ENCODE measurements around the gene TET3. TPM values are rescaled to one million over a fixed set of nuclear protein-coding genes. Genes with fewer than 3 reads are reported as not detected.

TET3 gene
- total RNA-seq, 1 donor from 2014 or later, result 12.3 TPM

GRCh38 chr2:73961823-73962615 lies 22.7 kb upstream of the TET3 start:
- H3K4me1 ChIP-seq, result no peaks in the 10 kb centered on the region
- TF ChIP-seq POLR2A (IDR thresholded peaks at IDR 0.05) (no peak), POLR2AphosphoS5 (IDR thresholded peaks at IDR 0.05; ENCODE audit: insufficient read depth in 1 of 2, low read depth in 1 of 2) (no peak)
- TF ChIP-seq, protein P1, sequence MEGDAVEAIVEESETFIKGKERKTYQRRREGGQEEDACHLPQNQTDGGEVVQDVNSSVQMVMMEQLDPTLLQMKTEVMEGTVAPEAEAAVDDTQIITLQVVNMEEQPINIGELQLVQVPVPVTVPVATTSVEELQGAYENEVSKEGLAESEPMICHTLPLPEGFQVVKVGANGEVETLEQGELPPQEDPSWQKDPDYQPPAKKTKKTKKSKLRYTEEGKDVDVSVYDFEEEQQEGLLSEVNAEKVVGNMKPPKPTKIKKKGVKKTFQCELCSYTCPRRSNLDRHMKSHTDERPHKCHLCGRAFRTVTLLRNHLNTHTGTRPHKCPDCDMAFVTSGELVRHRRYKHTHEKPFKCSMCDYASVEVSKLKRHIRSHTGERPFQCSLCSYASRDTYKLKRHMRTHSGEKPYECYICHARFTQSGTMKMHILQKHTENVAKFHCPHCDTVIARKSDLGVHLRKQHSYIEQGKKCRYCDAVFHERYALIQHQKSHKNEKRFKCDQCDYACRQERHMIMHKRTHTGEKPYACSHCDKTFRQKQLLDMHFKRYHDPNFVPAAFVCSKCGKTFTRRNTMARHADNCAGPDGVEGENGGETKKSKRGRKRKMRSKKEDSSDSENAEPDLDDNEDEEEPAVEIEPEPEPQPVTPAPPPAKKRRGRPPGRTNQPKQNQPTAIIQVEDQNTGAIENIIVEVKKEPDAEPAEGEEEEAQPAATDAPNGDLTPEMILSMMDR (IDR thresholded peaks at IDR 0.05), result no peak
- H3K36me3 ChIP-seq, result peaks cover 0 to 19% of the 10 kb centered on the region in 2 donors
- no peak for DNase-seq (ENCODE audit: extremely low spot score in 2 of 2)
- no peak overlapping the region for H3K4me3 ChIP-seq
- no peak overlapping the region for H3K27ac ChIP-seq
- H3K9me3 ChIP-seq, result no peaks in the 10 kb centered on the region
- intact Hi-C loops (cut with DNase I), result no loop called here
- H3K27me3 ChIP-seq, result no peaks in the 10 kb centered on the region

- no peak for DNase-seq (ENCODE audit: extremely low spot score in 2 of 2)
- TF ChIP-seq POLR2A (IDR thresholded peaks at IDR 0.05) (no peak), POLR2AphosphoS5 (IDR thresholded peaks at IDR 0.05; ENCODE audit: insufficient read depth in 1 of 2, low read depth in 1 of 2) (no peak)
- TF ChIP-seq, protein P1 (IDR thresholded peaks at IDR 0.05), result no peak
- peaks cover 0 to 19% of the 10 kb centered on the region in 2 donors for H3K36me3 ChIP-seq
- H3K4me1 ChIP-seq, result no peaks in the 10 kb centered on the region
- no peaks in the 10 kb centered on the region for H3K27me3 ChIP-seq
- intact Hi-C loops (cut with DNase I), result no loop called here
- no peaks in the 10 kb centered on the region for H3K9me3 ChIP-seq
- H3K27ac ChIP-seq, result no peak overlapping the region
- no peak overlapping the region for H3K4me3 ChIP-seq
Observed at GRCh38 chr2:73962798-73963197, 21.9 kb upstream of the TET3 start.

GRCh38 chr2:73963385-73964120 lies 21.2 kb upstream of the TET3 start:
- Histone ChIP-seq H3K27me3 (no peaks in the 10 kb centered on the region), H3K36me3 (peaks cover 0 to 15% of the 10 kb centered on the region in 2 donors), H3K4me3 (no peak overlapping the region), H3K27ac (no peak overlapping the region), H3K4me1 (no peaks in the 10 kb centered on the region), H3K9me3 (no peaks in the 10 kb centered on the region)
- no peak for DNase-seq (ENCODE audit: extremely low spot score in 2 of 2)
- TF ChIP-seq POLR2AphosphoS5 (IDR thresholded peaks at IDR 0.05; ENCODE audit: insufficient read depth in 1 of 2, low read depth in 1 of 2) (no peak), POLR2A (IDR thresholded peaks at IDR 0.05) (no peak)
- TF ChIP-seq, protein P1 (IDR thresholded peaks at IDR 0.05), result no peak
- intact Hi-C loops (cut with DNase I), result no loop called here

GRCh38 chr2:73964223-73964622 lies 20.5 kb upstream of the TET3 start:
- DNase-seq (ENCODE audit: extremely low spot score in 2 of 2), result no peak
- no peak overlapping the region for H3K27ac ChIP-seq
- H3K36me3 ChIP-seq, result peaks cover 0 to 8% of the 10 kb centered on the region in 2 donors
- no peak overlapping the region for H3K4me3 ChIP-seq
- no peaks in the 10 kb centered on the region for H3K27me3 ChIP-seq
- intact Hi-C loops (cut with DNase I), result no loop called here
- TF ChIP-seq POLR2A (IDR thresholded peaks at IDR 0.05), result no peak
- no peaks in the 10 kb centered on the region for H3K9me3 ChIP-seq
- no peaks in the 10 kb centered on the region for H3K4me1 ChIP-seq

- Histone ChIP-seq H3K4me1 (peaks cover 4% of the 10 kb centered on the region), H3K4me3 (no peak overlapping the region), H3K36me3 (peaks cover 0 to under 1% of the 10 kb centered on the region in 2 donors), H3K27me3 (no peaks in the 10 kb centered on the region), H3K9me3 (no peaks in the 10 kb centered on the region), H3K27ac (no peak overlapping the region)
- no peak for TF ChIP-seq POLR2A (IDR thresholded peaks at IDR 0.05)
- no peak for DNase-seq (ENCODE audit: extremely low spot score in 2 of 2)
- intact Hi-C loops (cut with DNase I), result no loop called here
Observed at GRCh38 chr2:73965053-73965452, 19.7 kb upstream of the TET3 start.

Measured in vagina (tissue), 2 donors.